Measurements from ENCODE around the gene KRT7. TPM values are rescaled to one million over a fixed set of nuclear protein-coding genes. Genes with fewer than 3 reads are reported as not detected.
"Not testable (repeated sequence)": the region's sequence is repeated elsewhere in the genome, so short reads cannot be mapped to it uniquely, and the experiment has no call there.

Gene KRT7
- total RNA-seq, 1 donor from 2014 or later, result 18.8 TPM

- no peak for ATAC-seq
Measured at GRCh38 chr12:52227606-52228166, 5.4 kb upstream of the KRT7 start.

GRCh38 chr12:52228366-52228765 is 4.7 kb upstream of the KRT7 start:
- DNase-seq (ENCODE audit: low spot score) (no peak), ATAC-seq (no peak)

More at GRCh38 chr12:52227606-52228166, 5.4 kb upstream of the KRT7 start:
- DNase-seq (ENCODE audit: low spot score), result no peak

GRCh38 chr12:52228931-52229330 is 4.1 kb upstream of the KRT7 start:
- ATAC-seq (no peak), DNase-seq (ENCODE audit: low spot score) (no peak)

GRCh38 chr12:52229836-52230343 is 3.2 kb upstream of the KRT7 start:
- no peak for ATAC-seq
- DNase-seq (ENCODE audit: low spot score), result no peak

- ATAC-seq, result peak; percentile 24
Measured at GRCh38 chr12:52230364-52231281, 2.4 kb upstream of the KRT7 start.

GRCh38 chr12:52231305-52232202 is 1.5 kb upstream of the KRT7 start:
- DNase-seq (ENCODE audit: low spot score), result no peak
- ATAC-seq, result no peak

More at GRCh38 chr12:52230364-52231281, 2.4 kb upstream of the KRT7 start:
- no peak for DNase-seq (ENCODE audit: low spot score)

GRCh38 chr12:52232203-52232673 is 805 bp upstream of the KRT7 start:
- no peak for ATAC-seq
- no peak for DNase-seq (ENCODE audit: low spot score)

GRCh38 chr12:52233462-52234207 is 592 bp downstream of the KRT7 start:
- DNase-seq (ENCODE audit: low spot score) (no peak), ATAC-seq (no peak)

GRCh38 chr12:52234223-52234810 is 1.3 kb downstream of the KRT7 start:
- no peak for ATAC-seq
- no peak for DNase-seq (ENCODE audit: low spot score)

GRCh38 chr12:52235001-52235764 is 2.1 kb downstream of the KRT7 start:
- DNase-seq (ENCODE audit: low spot score) (no peak), ATAC-seq (no peak)

GRCh38 chr12:52235822-52236361 is 2.8 kb downstream of the KRT7 start:
- no peak for ATAC-seq

GRCh38 chr12:52236386-52237050 is 3.5 kb downstream of the KRT7 start:
- DNase-seq (ENCODE audit: low spot score) (no peak), ATAC-seq (no peak)

More at GRCh38 chr12:52235822-52236361, 2.8 kb downstream of the KRT7 start:
- no peak for DNase-seq (ENCODE audit: low spot score)

- DNase-seq (ENCODE audit: low spot score), result no peak
- no peak for ATAC-seq
Measured at GRCh38 chr12:52238207-52238840, 5.3 kb downstream of the KRT7 start.

- ATAC-seq (no peak), DNase-seq (ENCODE audit: low spot score) (no peak)
Measured at GRCh38 chr12:52238916-52239646, 6.0 kb downstream of the KRT7 start.

- no peak for ATAC-seq
- no peak for DNase-seq (ENCODE audit: low spot score)
Measured at GRCh38 chr12:52239767-52240166, 6.7 kb downstream of the KRT7 start.

GRCh38 chr12:52240247-52240646 is 7.2 kb downstream of the KRT7 start:
- DNase-seq (ENCODE audit: low spot score); ATAC-seq: not testable (repeated sequence)

All from left lobe of liver (tissue), 2 donors.